Activated naive CD4-positive, alpha-beta T cell treated with anti-CD3 and anti-CD28 coated beads for 36 hours (primary cell): Measurements from ENCODE around the gene KCNK15. TPM values are rescaled to one million over a fixed set of nuclear protein-coding genes. Genes with fewer than 3 reads are reported as not detected.

ENCODE experiments used
- total RNA-seq, 2 experiments: library from RNA; stranded (reverse); gene quantifications; one replicate each; pipeline ENCODE4 v1.2.3, GENCODE V29; 2021

KCNK15 gene
- total RNA-seq, 2 experiments from 2014 or later, result 0.96 to 1.0 TPM

Other genes with a start within 250 kb of the KCNK15 start
- gene SERINC3, start 223.8 kb upstream of the KCNK15 start, total RNA-seq, result 10 to 100 TPM; 48.7 to 50.2 TPM
- gene PKIG, start 163.3 kb upstream of the KCNK15 start, total RNA-seq, result 1 to 10 TPM; 4.6 to 4.7 TPM
- gene ADA, start 94.2 kb upstream of the KCNK15 start, total RNA-seq, result 10 to 100 TPM; 54.6 to 54.9 TPM
- gene CCN5, start 30.5 kb upstream of the KCNK15 start, total RNA-seq, result not detected
- gene RIMS4, start 64.7 kb downstream of the KCNK15 start, total RNA-seq, result under 1 TPM; 0.07 TPM
- 100 to 1,000 TPM; 245 to 260 TPM for gene YWHAB, start 139.8 kb downstream of the KCNK15 start, total RNA-seq
- gene PABPC1L, start 164.2 kb downstream of the KCNK15 start, total RNA-seq, result 10 to 100 TPM; 71.0 to 72.8 TPM
- 10 to 100 TPM; 44.0 to 45.9 TPM for gene TOMM34, start 214.5 kb downstream of the KCNK15 start, total RNA-seq
- gene STK4, start 220.6 kb downstream of the KCNK15 start, total RNA-seq, result 100 to 1,000 TPM; 110 to 116 TPM